ENCODE measurements around the gene TERF2IP. TPM values are rescaled to one million over a fixed set of nuclear protein-coding genes. Genes with fewer than 3 reads are reported as not detected.

TERF2IP gene
- total and polyA plus RNA-seq, 9 of the 15 experiments (the other 6 are each of a cell fraction or from before 2014, with no cell fraction given) = 14.5 to 64.2 (median 47.0) TPM

DNA sequence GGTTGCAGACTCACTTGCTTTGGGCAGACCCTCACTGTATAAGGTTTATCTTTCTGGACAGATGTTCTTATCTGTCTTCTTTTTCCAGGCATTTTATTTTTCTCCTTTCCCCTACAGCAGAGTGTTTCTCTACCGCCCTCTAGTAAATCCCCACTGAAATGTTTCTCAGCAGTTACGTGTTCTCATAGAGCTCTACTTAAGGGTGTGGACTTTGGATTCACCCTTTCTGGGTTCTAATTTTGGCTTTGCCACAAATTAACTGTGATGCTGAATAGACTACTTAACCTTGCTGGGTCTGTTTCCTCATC is 26.4 kb upstream of the TERF2IP start (continued):
- TF ChIP-seq ZBTB49 (CRISPR knock-in tag; IDR thresholded peaks at IDR 0.05; ENCODE audit: borderline replicate concordance) = no peak
- no peak for TF ChIP-seq RBM14 (IDR thresholded peaks at IDR 0.05; ENCODE audit: borderline replicate concordance, insufficient read depth, low read depth, low read length)
- TF ChIP-seq DACH1 (IDR thresholded peaks at IDR 0.05; ENCODE audit: partially characterized antibody) = no peak
- no peak for TF ChIP-seq NR3C1 (CRISPR knock-in tag; IDR thresholded peaks at IDR 0.05)
- TF ChIP-seq, protein P1, sequence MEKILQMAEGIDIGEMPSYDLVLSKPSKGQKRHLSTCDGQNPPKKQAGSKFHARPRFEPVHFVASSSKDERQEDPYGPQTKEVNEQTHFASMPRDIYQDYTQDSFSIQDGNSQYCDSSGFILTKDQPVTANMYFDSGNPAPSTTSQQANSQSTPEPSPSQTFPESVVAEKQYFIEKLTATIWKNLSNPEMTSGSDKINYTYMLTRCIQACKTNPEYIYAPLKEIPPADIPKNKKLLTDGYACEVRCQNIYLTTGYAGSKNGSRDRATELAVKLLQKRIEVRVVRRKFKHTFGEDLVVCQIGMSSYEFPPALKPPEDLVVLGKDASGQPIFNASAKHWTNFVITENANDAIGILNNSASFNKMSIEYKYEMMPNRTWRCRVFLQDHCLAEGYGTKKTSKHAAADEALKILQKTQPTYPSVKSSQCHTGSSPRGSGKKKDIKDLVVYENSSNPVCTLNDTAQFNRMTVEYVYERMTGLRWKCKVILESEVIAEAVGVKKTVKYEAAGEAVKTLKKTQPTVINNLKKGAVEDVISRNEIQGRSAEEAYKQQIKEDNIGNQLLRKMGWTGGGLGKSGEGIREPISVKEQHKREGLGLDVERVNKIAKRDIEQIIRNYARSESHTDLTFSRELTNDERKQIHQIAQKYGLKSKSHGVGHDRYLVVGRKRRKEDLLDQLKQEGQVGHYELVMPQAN (IDR thresholded peaks at IDR 0.05; ENCODE audit: borderline replicate concordance) = no peak
- TF ChIP-seq PCBP2 (IDR thresholded peaks at IDR 0.05; ENCODE audit: low read depth, low read length, poor library complexity, severe bottlenecking) = no peak
- TF ChIP-seq POU5F1 (IDR thresholded peaks at IDR 0.05; ENCODE audit: borderline replicate concordance, low read depth, low read length, partially characterized antibody) = no peak
- no peak for TF ChIP-seq ZNF232 (CRISPR knock-in tag; IDR thresholded peaks at IDR 0.05)
- TF ChIP-seq, protein P2, sequence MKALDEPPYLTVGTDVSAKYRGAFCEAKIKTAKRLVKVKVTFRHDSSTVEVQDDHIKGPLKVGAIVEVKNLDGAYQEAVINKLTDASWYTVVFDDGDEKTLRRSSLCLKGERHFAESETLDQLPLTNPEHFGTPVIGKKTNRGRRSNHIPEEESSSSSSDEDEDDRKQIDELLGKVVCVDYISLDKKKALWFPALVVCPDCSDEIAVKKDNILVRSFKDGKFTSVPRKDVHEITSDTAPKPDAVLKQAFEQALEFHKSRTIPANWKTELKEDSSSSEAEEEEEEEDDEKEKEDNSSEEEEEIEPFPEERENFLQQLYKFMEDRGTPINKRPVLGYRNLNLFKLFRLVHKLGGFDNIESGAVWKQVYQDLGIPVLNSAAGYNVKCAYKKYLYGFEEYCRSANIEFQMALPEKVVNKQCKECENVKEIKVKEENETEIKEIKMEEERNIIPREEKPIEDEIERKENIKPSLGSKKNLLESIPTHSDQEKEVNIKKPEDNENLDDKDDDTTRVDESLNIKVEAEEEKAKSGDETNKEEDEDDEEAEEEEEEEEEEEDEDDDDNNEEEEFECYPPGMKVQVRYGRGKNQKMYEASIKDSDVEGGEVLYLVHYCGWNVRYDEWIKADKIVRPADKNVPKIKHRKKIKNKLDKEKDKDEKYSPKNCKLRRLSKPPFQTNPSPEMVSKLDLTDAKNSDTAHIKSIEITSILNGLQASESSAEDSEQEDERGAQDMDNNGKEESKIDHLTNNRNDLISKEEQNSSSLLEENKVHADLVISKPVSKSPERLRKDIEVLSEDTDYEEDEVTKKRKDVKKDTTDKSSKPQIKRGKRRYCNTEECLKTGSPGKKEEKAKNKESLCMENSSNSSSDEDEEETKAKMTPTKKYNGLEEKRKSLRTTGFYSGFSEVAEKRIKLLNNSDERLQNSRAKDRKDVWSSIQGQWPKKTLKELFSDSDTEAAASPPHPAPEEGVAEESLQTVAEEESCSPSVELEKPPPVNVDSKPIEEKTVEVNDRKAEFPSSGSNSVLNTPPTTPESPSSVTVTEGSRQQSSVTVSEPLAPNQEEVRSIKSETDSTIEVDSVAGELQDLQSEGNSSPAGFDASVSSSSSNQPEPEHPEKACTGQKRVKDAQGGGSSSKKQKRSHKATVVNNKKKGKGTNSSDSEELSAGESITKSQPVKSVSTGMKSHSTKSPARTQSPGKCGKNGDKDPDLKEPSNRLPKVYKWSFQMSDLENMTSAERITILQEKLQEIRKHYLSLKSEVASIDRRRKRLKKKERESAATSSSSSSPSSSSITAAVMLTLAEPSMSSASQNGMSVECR (CRISPR knock-in tag; IDR thresholded peaks at IDR 0.05) = no peak
- no peak for TF ChIP-seq ZNF253 (CRISPR knock-in tag; conservative IDR thresholded peaks at IDR 0.05)
- TF ChIP-seq HIVEP1 (CRISPR knock-in tag; IDR thresholded peaks at IDR 0.05) = no peak
- TF ChIP-seq HDAC1 (IDR thresholded peaks at IDR 0.05) = peak in 1 of 2 experiments; percentile 80; a peak in 2 of 4 replicates
- TF ChIP-seq ETS2 (tag; IDR thresholded peaks at IDR 0.05; ENCODE audit: borderline replicate concordance, poor library complexity, severe bottlenecking) = no peak
- TF ChIP-seq TCFL5 (CRISPR knock-in tag; conservative IDR thresholded peaks at IDR 0.05) = 0 out of 2 replicates have a peak, but pooled peaks have one; percentile 42
- TF ChIP-seq THAP7 (CRISPR knock-in tag; IDR thresholded peaks at IDR 0.05) = no peak
- TF ChIP-seq RB1 (IDR thresholded peaks at IDR 0.05; ENCODE audit: low read depth) = 0 out of 2 replicates have a peak, but pooled peaks have one; percentile 5
- TF ChIP-seq KHSRP (IDR thresholded peaks at IDR 0.05) = no peak
- no peak for TF ChIP-seq ZNF3 (CRISPR knock-in tag; IDR thresholded peaks at IDR 0.05)
- peak; percentile 81; the same call in 1 of the 2 replicates for TF ChIP-seq BCOR (IDR thresholded peaks at IDR 0.05)

Measured in K562 (cell line).